ENCODE measurements around the gene MRPS30.
"Not testable (repeated sequence)": the region's sequence is repeated elsewhere in the genome, so short reads cannot be mapped to it uniquely, and the experiment has no call there.

MRPS30 gene

DNA sequence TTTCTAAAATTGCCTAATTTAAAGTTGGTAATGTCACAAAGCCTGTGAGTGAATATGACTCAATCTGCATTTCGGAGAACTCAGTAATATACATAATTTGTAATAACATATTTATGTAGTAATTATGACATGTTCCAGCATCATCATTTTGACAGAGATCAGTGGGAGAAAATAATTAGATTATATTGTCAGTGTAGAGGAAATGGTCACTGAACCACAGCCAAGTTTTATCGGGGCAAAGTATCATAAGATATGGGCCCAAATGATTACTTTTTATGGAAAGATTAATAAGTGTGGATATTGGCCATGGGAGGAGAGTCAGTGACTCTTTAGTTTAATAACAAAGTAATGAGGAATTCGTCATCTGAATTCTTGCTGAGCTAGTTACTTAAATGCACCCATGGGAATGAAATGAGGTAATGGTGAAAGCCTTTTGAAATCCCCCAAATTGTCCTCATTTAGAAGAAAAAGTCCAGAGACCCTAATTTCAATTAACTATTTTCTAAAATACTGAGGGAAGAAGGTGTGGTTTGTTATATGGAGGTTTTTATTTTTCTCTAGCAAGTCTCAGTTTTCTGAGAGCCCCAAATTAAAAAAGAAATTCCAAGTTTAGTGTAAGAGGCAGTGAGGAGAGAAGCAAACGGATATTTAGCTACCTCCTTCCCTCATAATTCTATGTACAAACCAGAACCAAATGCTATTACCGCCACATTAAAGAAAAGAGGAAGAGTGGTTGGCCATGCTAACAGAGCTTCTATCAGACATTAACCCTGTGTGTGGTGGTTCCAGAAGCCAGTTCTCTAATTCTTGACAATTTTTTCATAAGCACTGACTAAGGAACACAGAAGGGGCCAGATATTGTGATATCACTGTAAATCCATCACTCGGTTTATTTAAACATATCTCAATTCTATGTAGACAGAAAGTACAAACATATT, 37.7 kb upstream of the MRPS30 start:
- no peak overlapping the region for H3K27ac ChIP-seq (ENCODE audit: extremely low read depth, low read depth, low read length)
- H3K36me3 ChIP-seq (ENCODE audit: control insufficient read depth in 2 of 2, insufficient read depth in 1 of 2, low read length in 2 of 2), result no peaks in the 10 kb centered on the region
- H3K4me3 ChIP-seq (ENCODE audit: low read depth, low read length), result no peak overlapping the region
- CTCF ChIA-PET, result interaction anchor here (0.8 kb wide), 1 partner anchor 234 kb away, joined by 3 read pairs; no protein-coding TSS in a partner anchor
- POLR2A ChIA-PET, result no interaction called here
- TF ChIP-seq, protein P1, sequence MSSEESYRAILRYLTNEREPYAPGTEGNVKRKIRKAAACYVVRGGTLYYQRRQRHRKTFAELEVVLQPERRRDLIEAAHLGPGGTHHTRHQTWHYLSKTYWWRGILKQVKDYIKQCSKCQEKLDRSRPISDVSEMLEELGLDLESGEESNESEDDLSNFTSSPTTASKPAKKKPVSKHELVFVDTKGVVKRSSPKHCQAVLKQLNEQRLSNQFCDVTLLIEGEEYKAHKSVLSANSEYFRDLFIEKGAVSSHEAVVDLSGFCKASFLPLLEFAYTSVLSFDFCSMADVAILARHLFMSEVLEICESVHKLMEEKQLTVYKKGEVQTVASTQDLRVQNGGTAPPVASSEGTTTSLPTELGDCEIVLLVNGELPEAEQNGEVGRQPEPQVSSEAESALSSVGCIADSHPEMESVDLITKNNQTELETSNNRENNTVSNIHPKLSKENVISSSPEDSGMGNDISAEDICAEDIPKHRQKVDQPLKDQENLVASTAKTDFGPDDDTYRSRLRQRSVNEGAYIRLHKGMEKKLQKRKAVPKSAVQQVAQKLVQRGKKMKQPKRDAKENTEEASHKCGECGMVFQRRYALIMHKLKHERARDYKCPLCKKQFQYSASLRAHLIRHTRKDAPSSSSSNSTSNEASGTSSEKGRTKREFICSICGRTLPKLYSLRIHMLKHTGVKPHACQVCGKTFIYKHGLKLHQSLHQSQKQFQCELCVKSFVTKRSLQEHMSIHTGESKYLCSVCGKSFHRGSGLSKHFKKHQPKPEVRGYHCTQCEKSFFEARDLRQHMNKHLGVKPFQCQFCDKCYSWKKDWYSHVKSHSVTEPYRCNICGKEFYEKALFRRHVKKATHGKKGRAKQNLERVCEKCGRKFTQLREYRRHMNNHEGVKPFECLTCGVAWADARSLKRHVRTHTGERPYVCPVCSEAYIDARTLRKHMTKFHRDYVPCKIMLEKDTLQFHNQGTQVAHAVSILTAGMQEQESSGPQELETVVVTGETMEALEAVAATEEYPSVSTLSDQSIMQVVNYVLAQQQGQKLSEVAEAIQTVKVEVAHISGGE (tag by site-specific recombination; conservative IDR thresholded peaks at IDR 0.05; ENCODE audit: low read depth), result no peak
- TF ChIP-seq SP2 (tag by site-specific recombination; IDR thresholded peaks at IDR 0.05) (no peak), YY2 (tag by site-specific recombination; IDR thresholded peaks at IDR 0.05) (no peak), ZNF626 (tag by site-specific recombination; IDR thresholded peaks at IDR 0.05) (no peak), ZNF354C (tag by site-specific recombination; IDR thresholded peaks at IDR 0.05; ENCODE audit: borderline replicate concordance, low read depth) (no peak), ZNF777 (tag by site-specific recombination; IDR thresholded peaks at IDR 0.05; ENCODE audit: borderline replicate concordance) (no peak), ZNF624 (tag by site-specific recombination; IDR thresholded peaks at IDR 0.05) (no peak), ZNF654 (tag by site-specific recombination; IDR thresholded peaks at IDR 0.05; ENCODE audit: low read depth) (no peak), ZBTB48 (tag by site-specific recombination; IDR thresholded peaks at IDR 0.05) (no peak), ZFP41 (tag by site-specific recombination; IDR thresholded peaks at IDR 0.05; ENCODE audit: borderline replicate concordance) (no peak), ZNF2 (tag by site-specific recombination; IDR thresholded peaks at IDR 0.05) (no peak), ZNF792 (tag by site-specific recombination; IDR thresholded peaks at IDR 0.05) (no peak), ZNF555 (tag by site-specific recombination; conservative IDR thresholded peaks at IDR 0.05) (no peak), ZNF530 (tag by site-specific recombination; IDR thresholded peaks at IDR 0.05; ENCODE audit: low read depth) (no peak)
- TF ChIP-seq, protein P2, sequence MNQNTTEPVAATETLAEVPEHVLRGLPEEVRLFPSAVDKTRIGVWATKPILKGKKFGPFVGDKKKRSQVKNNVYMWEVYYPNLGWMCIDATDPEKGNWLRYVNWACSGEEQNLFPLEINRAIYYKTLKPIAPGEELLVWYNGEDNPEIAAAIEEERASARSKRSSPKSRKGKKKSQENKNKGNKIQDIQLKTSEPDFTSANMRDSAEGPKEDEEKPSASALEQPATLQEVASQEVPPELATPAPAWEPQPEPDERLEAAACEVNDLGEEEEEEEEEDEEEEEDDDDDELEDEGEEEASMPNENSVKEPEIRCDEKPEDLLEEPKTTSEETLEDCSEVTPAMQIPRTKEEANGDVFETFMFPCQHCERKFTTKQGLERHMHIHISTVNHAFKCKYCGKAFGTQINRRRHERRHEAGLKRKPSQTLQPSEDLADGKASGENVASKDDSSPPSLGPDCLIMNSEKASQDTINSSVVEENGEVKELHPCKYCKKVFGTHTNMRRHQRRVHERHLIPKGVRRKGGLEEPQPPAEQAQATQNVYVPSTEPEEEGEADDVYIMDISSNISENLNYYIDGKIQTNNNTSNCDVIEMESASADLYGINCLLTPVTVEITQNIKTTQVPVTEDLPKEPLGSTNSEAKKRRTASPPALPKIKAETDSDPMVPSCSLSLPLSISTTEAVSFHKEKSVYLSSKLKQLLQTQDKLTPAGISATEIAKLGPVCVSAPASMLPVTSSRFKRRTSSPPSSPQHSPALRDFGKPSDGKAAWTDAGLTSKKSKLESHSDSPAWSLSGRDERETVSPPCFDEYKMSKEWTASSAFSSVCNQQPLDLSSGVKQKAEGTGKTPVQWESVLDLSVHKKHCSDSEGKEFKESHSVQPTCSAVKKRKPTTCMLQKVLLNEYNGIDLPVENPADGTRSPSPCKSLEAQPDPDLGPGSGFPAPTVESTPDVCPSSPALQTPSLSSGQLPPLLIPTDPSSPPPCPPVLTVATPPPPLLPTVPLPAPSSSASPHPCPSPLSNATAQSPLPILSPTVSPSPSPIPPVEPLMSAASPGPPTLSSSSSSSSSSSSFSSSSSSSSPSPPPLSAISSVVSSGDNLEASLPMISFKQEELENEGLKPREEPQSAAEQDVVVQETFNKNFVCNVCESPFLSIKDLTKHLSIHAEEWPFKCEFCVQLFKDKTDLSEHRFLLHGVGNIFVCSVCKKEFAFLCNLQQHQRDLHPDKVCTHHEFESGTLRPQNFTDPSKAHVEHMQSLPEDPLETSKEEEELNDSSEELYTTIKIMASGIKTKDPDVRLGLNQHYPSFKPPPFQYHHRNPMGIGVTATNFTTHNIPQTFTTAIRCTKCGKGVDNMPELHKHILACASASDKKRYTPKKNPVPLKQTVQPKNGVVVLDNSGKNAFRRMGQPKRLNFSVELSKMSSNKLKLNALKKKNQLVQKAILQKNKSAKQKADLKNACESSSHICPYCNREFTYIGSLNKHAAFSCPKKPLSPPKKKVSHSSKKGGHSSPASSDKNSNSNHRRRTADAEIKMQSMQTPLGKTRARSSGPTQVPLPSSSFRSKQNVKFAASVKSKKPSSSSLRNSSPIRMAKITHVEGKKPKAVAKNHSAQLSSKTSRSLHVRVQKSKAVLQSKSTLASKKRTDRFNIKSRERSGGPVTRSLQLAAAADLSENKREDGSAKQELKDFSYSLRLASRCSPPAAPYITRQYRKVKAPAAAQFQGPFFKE (tag by site-specific recombination; IDR thresholded peaks at IDR 0.05; ENCODE audit: borderline replicate concordance), result no peak
- TF ChIP-seq, protein P3, sequence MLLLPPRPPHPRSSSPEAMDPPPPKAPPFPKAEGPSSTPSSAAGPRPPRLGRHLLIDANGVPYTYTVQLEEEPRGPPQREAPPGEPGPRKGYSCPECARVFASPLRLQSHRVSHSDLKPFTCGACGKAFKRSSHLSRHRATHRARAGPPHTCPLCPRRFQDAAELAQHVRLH (tag by site-specific recombination; IDR thresholded peaks at IDR 0.05), result no peak
- TF ChIP-seq, protein P4, sequence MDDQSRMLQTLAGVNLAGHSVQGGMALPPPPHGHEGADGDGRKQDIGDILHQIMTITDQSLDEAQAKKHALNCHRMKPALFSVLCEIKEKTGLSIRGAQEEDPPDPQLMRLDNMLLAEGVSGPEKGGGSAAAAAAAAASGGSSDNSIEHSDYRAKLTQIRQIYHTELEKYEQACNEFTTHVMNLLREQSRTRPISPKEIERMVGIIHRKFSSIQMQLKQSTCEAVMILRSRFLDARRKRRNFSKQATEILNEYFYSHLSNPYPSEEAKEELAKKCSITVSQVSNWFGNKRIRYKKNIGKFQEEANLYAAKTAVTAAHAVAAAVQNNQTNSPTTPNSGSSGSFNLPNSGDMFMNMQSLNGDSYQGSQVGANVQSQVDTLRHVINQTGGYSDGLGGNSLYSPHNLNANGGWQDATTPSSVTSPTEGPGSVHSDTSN (CRISPR knock-in tag; IDR thresholded peaks at IDR 0.05), result no peak
- no peaks in the 10 kb centered on the region for H3K9me3 ChIP-seq (ENCODE audit: control insufficient read depth, insufficient read depth, low read depth, low read length)
- no peaks in the 10 kb centered on the region for H3K4me1 ChIP-seq (ENCODE audit: control insufficient read depth, insufficient read depth, low read length)

DNA sequence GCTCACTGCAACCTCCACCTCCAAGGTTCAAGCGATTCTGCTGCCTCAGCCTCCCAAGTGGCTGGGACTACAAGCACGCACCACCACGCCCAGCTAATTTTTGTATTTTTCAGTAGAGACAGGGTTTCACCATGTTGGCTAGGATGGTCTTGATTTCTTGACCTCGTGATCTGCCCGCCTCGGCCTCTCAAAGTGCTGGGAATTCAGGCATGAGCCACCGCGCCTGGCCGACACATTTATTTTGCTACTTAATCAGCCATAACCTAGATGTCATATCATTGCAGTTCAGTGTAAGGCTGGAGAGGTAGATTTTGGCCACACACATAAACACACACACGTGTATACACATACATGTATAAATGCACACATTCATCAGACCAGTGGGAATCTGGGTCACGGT, 36.4 kb upstream of the MRPS30 start:
- H3K9me3 ChIP-seq (ENCODE audit: control insufficient read depth, insufficient read depth, low read depth, low read length); H3K36me3 ChIP-seq (ENCODE audit: control insufficient read depth in 2 of 2, insufficient read depth in 1 of 2, low read length in 2 of 2); H3K4me3 ChIP-seq (ENCODE audit: low read depth, low read length); H3K27ac ChIP-seq (ENCODE audit: extremely low read depth, low read depth, low read length); POLR2A ChIA-PET; H3K4me1 ChIP-seq (ENCODE audit: control insufficient read depth, insufficient read depth, low read length): not testable (repeated sequence)
- CTCF ChIA-PET, result interaction anchor here (0.6 to 2.3 kb wide), 3 partner anchors 235 to 1668 kb away, joined by 3 to 11 read pairs (median 6); no protein-coding TSS in a partner anchor
